ENCODE measurements around the gene HOXA6. TPM values are rescaled to one million over a fixed set of nuclear protein-coding genes. Genes with fewer than 3 reads are reported as not detected.

HOXA6 gene
- total and polyA plus RNA-seq, 9 of the 15 experiments (the other 6 are each of a cell fraction or from before 2014, with no cell fraction given): not detected

DNA sequence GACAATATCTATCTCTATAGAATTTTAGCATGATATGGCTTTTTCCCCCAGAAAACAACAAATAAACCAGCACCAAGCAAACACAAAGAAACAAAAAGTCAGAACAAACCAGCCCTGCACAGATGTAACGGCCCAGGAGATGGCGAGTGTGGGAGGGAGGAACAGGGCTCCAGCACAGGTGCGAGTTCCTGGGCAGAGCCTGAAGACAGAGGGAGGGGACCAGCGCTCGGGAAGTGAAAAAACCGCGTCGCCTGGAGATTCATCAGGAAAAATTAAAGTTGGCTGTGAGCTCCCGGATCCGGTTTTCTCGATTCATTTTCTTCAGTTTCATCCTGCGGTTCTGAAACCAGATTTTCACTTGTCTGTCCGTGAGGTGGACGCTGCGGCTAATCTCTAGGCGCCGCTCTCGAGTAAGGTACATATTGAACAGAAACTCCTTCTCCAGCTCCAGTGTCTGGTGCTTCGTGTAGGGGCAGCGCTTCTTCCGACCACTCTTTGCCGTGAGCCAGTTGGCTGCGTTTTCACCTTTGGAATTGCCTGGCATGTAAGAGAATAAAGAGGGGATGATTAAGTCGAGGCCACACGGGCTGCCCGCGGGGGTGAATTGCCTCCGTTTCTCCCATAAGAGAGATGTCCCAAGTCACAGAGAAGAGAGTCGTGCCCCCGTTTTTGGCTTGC is 24.2 kb upstream of the HOXA6 start (continued):
- TF ChIP-seq, protein P1, sequence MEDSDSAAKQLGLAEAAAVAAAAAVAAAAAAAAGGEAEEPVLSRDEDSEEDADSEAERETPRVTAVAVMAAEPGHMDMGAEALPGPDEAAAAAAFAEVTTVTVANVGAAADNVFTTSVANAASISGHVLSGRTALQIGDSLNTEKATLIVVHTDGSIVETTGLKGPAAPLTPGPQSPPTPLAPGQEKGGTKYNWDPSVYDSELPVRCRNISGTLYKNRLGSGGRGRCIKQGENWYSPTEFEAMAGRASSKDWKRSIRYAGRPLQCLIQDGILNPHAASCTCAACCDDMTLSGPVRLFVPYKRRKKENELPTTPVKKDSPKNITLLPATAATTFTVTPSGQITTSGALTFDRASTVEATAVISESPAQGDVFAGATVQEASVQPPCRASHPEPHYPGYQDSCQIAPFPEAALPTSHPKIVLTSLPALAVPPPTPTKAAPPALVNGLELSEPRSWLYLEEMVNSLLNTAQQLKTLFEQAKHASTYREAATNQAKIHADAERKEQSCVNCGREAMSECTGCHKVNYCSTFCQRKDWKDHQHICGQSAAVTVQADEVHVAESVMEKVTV (CRISPR knock-in tag; IDR thresholded peaks at IDR 0.05): no peak
- no peak for TF ChIP-seq ZNF253 (CRISPR knock-in tag; conservative IDR thresholded peaks at IDR 0.05)
- no peak for TF ChIP-seq CBX5 (IDR thresholded peaks at IDR 0.05; ENCODE audit: borderline replicate concordance, low read depth)
- TF ChIP-seq, protein P2, sequence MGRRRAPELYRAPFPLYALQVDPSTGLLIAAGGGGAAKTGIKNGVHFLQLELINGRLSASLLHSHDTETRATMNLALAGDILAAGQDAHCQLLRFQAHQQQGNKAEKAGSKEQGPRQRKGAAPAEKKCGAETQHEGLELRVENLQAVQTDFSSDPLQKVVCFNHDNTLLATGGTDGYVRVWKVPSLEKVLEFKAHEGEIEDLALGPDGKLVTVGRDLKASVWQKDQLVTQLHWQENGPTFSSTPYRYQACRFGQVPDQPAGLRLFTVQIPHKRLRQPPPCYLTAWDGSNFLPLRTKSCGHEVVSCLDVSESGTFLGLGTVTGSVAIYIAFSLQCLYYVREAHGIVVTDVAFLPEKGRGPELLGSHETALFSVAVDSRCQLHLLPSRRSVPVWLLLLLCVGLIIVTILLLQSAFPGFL (CRISPR knock-in tag; IDR thresholded peaks at IDR 0.05): no peak
- TF ChIP-seq, protein P3, sequence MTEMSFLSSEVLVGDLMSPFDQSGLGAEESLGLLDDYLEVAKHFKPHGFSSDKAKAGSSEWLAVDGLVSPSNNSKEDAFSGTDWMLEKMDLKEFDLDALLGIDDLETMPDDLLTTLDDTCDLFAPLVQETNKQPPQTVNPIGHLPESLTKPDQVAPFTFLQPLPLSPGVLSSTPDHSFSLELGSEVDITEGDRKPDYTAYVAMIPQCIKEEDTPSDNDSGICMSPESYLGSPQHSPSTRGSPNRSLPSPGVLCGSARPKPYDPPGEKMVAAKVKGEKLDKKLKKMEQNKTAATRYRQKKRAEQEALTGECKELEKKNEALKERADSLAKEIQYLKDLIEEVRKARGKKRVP (CRISPR knock-in tag; IDR thresholded peaks at IDR 0.05): no peak
- TF ChIP-seq, protein P4, sequence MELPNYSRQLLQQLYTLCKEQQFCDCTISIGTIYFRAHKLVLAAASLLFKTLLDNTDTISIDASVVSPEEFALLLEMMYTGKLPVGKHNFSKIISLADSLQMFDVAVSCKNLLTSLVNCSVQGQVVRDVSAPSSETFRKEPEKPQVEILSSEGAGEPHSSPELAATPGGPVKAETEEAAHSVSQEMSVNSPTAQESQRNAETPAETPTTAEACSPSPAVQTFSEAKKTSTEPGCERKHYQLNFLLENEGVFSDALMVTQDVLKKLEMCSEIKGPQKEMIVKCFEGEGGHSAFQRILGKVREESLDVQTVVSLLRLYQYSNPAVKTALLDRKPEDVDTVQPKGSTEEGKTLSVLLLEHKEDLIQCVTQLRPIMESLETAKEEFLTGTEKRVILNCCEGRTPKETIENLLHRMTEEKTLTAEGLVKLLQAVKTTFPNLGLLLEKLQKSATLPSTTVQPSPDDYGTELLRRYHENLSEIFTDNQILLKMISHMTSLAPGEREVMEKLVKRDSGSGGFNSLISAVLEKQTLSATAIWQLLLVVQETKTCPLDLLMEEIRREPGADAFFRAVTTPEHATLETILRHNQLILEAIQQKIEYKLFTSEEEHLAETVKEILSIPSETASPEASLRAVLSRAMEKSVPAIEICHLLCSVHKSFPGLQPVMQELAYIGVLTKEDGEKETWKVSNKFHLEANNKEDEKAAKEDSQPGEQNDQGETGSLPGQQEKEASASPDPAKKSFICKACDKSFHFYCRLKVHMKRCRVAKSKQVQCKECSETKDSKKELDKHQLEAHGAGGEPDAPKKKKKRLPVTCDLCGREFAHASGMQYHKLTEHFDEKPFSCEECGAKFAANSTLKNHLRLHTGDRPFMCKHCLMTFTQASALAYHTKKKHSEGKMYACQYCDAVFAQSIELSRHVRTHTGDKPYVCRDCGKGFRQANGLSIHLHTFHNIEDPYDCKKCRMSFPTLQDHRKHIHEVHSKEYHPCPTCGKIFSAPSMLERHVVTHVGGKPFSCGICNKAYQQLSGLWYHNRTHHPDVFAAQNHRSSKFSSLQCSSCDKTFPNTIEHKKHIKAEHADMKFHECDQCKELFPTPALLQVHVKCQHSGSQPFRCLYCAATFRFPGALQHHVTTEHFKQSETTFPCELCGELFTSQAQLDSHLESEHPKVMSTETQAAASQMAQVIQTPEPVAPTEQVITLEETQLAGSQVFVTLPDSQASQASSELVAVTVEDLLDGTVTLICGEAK (IDR thresholded peaks at IDR 0.05): no peak
- TF ChIP-seq, protein P4 (CRISPR knock-in tag; IDR thresholded peaks at IDR 0.05): no peak
- no peak for TF ChIP-seq HNRNPH1 (optimal IDR thresholded peaks at IDR 0.05; ENCODE audit: low read depth, low read length)
- no peak for TF ChIP-seq NR3C1 (CRISPR knock-in tag; IDR thresholded peaks at IDR 0.05)
- TF ChIP-seq, protein P5, sequence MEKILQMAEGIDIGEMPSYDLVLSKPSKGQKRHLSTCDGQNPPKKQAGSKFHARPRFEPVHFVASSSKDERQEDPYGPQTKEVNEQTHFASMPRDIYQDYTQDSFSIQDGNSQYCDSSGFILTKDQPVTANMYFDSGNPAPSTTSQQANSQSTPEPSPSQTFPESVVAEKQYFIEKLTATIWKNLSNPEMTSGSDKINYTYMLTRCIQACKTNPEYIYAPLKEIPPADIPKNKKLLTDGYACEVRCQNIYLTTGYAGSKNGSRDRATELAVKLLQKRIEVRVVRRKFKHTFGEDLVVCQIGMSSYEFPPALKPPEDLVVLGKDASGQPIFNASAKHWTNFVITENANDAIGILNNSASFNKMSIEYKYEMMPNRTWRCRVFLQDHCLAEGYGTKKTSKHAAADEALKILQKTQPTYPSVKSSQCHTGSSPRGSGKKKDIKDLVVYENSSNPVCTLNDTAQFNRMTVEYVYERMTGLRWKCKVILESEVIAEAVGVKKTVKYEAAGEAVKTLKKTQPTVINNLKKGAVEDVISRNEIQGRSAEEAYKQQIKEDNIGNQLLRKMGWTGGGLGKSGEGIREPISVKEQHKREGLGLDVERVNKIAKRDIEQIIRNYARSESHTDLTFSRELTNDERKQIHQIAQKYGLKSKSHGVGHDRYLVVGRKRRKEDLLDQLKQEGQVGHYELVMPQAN (IDR thresholded peaks at IDR 0.05; ENCODE audit: borderline replicate concordance): no peak
- TF ChIP-seq, protein P6, sequence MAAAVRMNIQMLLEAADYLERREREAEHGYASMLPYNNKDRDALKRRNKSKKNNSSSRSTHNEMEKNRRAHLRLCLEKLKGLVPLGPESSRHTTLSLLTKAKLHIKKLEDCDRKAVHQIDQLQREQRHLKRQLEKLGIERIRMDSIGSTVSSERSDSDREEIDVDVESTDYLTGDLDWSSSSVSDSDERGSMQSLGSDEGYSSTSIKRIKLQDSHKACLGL (CRISPR knock-in tag; IDR thresholded peaks at IDR 0.05; ENCODE audit: borderline replicate concordance, poor library complexity, severe bottlenecking): no peak
